Spinal cord (tissue), 10 donors: Measurements from ENCODE around the gene ASB12. TPM values are rescaled to one million over a fixed set of nuclear protein-coding genes. Genes with fewer than 3 reads are reported as not detected.

ENCODE experiments used
- DNase-seq, 6 donors: peaks; one replicate each; pipeline versions ENCODE4 v3.0.0 to v3.0.0-alpha.2; 2013 to 2015; ENCODE audit warnings: low spot score in 6 of 6, low read depth in 4 of 6
- H3K27ac ChIP-seq: one replicate; pipeline ENCODE4 v1.5.1; 2013; ENCODE audit warnings: low read depth, low read length, control low read depth
- H3K27me3 ChIP-seq: one replicate; pipeline ENCODE4 v1.6.1; 2013; ENCODE audit warnings: low read length; ENCODE audit not compliant: control insufficient read depth, insufficient read depth
- H3K36me3 ChIP-seq: one replicate; pipeline ENCODE4 v1.6.1; 2013; ENCODE audit warnings: low read length; ENCODE audit not compliant: control insufficient read depth, insufficient read depth
- H3K4me1 ChIP-seq: one replicate; pipeline ENCODE4 v1.6.1; 2013; ENCODE audit warnings: low read length; ENCODE audit not compliant: control insufficient read depth, insufficient read depth
- H3K4me3 ChIP-seq: one replicate; pipeline ENCODE4 v1.5.1; 2013; ENCODE audit warnings: low read depth, low read length, control low read depth
- H3K9me3 ChIP-seq: one replicate; pipeline ENCODE4 v1.6.1; 2013; ENCODE audit warnings: low read length; ENCODE audit not compliant: control insufficient read depth, insufficient read depth
- WGBS: methylation state at CpG from one replicate; pipeline ENCODE4 v1.1.5; 2013; ENCODE audit warnings: missing lambda C conversion rate; ENCODE audit not compliant: insufficient coverage; 5-methylcytosine and 5-hydroxymethylcytosine counted together
- polyA plus RNA-seq, 2 donors: library from polyadenylated mRNA; unstranded; fragments of 120-200 nt; gene quantifications; one replicate each; pipeline ENCODE4 v1.2.1, GENCODE V29; 2013; ENCODE audit not compliant: insufficient read length in 2 of 2
- total RNA-seq, 2 donors: library from RNA; depleted of rRNA in 1 of 2; stranded (reverse); fragments of 120-200 nt in 1 of 2; fragments of >200 nt in 1 of 2; gene quantifications; one replicate each; pipeline versions ENCODE4 v1.2.3 to v1.2.4, GENCODE V29; 2013 to 2014
- donor health status: healthy.

Gene ASB12
- total and polyA plus RNA-seq, 4 donors, result 0.22 to 1.2 (median 0.45) TPM

DNA sequence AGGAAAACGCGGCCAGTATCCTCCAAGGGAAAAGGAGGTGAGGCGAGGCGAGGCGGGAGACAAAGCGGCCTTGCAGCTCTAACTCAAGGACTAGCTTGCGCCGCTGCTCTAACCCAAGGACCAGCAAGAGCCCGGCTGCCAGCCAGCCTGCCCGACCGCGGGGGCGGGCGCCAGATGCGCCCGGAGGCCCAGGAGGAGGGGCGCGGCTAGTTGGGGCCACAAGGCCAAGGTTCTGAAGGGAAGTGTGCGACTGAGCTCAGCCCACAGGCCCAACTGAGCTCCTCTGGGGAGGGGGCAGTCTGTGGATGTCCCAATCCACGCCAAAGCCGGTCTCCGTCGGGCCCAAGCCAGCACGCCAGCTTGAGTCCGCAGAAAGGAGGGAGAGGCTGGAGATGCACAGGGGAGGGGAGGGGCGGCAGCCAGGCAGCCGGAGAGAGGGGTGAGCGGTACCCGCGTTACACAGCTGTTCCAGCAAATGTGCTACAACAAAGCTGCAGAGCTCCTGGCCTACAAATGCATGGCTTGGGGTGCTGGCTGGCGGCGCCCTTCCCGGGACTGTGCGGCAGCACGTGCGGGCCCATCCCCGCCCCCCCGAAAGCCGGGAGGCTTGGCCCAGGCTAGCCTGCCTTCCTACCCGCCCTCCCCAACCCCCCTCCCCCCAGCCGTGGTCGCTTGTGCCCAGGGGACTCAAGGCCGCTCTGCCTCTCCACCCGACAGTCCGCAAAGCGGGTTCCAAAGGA, 25.5 kb downstream of the ASB12 start:
- H3K4me1 ChIP-seq, result peaks cover 20% of the 10 kb centered on the region
- 16% methylated on average over 35 of the region's 46 CpGs for WGBS
- peak; percentile 2 to 67 (median 22) for DNase-seq

DNA sequence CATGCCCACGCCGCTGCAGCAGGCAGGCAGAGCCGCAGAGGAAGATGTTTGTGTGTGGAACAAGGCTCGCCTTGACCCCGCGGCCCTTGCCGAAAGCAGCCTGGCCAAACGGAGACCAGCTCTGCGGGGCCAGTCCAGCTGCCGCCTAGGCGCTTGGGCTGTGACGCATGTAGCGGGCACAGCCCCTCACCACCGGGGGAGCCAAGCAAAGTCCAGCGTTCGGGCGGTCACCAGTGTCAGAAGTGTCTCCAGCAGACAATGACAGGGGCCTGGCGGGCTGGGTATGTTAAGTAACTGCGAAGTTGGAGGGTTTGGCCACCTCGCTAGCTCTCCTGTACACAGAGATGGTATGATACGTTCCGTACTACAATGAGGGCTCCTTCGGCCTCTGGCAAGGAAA, 26.2 kb downstream of the ASB12 start:
- Histone ChIP-seq H3K9me3 (no peaks in the 10 kb centered on the region), H3K4me3 (peak overlapping the region; percentile 56), H3K36me3 (no peaks in the 10 kb centered on the region), H3K27me3 (no peaks in the 10 kb centered on the region), H3K4me1 (peaks cover 20% of the 10 kb centered on the region), H3K27ac (peak overlapping the region; percentile 82)
- DNase-seq, result peak in 4 of 6 donors; percentile 0 to 30 (median 10)
- 43% methylated on average over 23 of the region's 23 CpGs for WGBS

More for the DNA sequence above, 25.5 kb downstream of the ASB12 start:
- Histone ChIP-seq H3K9me3 (no peaks in the 10 kb centered on the region), H3K4me3 (peak overlapping the region; percentile 56), H3K27me3 (no peaks in the 10 kb centered on the region), H3K36me3 (no peaks in the 10 kb centered on the region), H3K27ac (peak overlapping the region; percentile 82)

DNA sequence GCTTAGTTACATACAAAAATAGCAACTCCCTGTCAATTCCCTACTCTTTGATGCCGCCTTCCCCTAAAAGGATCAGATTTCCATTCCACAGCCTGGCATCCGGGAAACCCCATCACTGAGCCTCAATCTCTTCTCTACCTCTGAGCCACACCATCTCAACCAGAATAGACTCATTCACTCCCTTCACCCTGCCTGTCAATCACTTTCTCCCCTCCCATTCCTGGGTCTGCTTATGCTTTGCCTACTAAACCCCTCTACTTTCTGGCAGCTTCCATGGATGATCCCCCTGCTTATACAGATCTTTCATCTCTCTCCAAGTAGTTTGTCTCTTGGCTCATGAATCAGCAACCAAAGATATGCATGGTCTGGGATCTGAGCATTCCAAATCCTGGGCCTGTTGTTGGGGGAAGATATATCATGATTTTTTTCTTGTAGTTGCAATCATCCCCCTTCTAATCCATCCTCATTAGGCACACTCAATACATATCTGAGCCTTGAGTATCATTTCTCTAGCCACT, 27.5 kb downstream of the ASB12 start:
- Histone ChIP-seq H3K36me3 (no peaks in the 10 kb centered on the region), H3K9me3 (no peaks in the 10 kb centered on the region), H3K27me3 (no peaks in the 10 kb centered on the region), H3K27ac (no peak overlapping the region), H3K4me1 (peaks cover 20% of the 10 kb centered on the region), H3K4me3 (no peak overlapping the region)
- WGBS, result 63% methylated on average over 2 of the region's 2 CpGs
- DNase-seq, result no peak

DNA sequence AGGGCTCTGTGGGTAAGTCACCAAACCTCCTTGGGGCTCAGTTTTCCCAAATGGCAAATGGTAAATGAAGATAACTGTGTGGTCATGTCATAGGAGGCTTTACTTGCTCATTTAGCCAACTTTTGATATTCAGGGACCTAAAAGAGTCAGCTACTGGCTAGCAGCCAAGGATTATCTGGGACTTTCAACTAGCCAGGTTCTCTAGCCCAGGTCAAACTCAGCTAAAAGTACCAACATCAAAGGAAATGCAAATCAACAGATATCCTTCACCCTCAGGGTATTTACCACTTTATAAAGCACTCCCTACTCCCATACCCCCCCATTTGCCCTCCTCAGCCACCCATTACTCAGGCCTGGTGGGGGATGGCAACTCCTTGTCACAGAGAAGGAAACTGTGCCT, 32.4 kb downstream of the ASB12 start:
- Histone ChIP-seq H3K4me3 (no peak overlapping the region), H3K4me1 (no peaks in the 10 kb centered on the region), H3K36me3 (no peaks in the 10 kb centered on the region), H3K27ac (no peak overlapping the region), H3K9me3 (no peaks in the 10 kb centered on the region), H3K27me3 (no peaks in the 10 kb centered on the region)
- DNase-seq, result no peak

DNA sequence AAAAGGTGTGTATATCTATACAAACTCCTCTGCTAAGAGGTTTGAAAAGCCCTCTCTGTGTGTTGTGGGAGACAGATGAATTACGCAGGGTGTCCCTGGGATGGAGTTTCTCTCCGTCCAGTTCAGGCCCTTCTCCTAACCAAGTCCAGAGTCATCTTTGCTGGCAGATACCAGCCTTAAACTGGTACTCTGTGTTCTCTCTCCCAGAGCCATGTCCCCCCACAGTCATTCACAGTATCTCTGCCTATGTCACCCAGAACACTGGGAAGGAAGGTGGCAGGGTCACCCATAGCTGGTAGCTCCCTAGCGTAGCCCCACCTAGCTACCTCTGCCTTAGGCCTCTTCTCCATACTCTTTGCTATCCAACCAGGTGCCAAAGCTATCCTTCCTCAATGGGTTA, 33.8 kb downstream of the ASB12 start:
- DNase-seq, result no peak
- H3K27ac ChIP-seq, result no peak overlapping the region
- H3K4me3 ChIP-seq, result no peak overlapping the region
- no peaks in the 10 kb centered on the region for H3K4me1 ChIP-seq
- H3K36me3 ChIP-seq, result peaks cover 11% of the 10 kb centered on the region
- H3K9me3 ChIP-seq, result no peaks in the 10 kb centered on the region
- no CpG with 5 or more reads among the region's 3 CpGs for WGBS
- H3K27me3 ChIP-seq, result no peaks in the 10 kb centered on the region

DNA sequence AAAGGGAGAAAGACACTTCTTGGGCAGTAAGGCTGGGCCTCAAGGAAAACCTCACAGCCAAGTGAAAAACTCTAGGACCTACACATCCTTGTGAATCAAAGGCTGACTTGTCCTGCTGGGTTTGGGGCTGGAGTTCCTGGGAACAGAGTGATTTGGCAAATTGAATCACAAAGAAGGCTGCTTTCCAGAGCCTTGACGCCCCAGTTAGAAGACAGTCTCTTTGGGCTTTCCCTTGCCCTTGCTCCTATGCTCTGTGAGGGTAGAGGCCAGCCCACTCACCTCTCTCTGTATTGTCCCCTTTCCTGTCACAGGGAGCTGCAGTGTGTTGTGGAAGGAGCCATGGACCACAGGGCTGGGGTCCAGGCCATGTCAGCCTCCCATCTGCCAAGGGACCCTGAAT, 34.5 kb downstream of the ASB12 start:
- H3K4me3 ChIP-seq, result no peak overlapping the region
- H3K36me3 ChIP-seq, result peaks cover 18% of the 10 kb centered on the region
- no peak overlapping the region for H3K27ac ChIP-seq
- no peak for DNase-seq
- H3K4me1 ChIP-seq, result no peaks in the 10 kb centered on the region
- H3K27me3 ChIP-seq, result no peaks in the 10 kb centered on the region
- WGBS, result no CpG with 5 or more reads among the region's 1 CpG
- no peaks in the 10 kb centered on the region for H3K9me3 ChIP-seq

DNA sequence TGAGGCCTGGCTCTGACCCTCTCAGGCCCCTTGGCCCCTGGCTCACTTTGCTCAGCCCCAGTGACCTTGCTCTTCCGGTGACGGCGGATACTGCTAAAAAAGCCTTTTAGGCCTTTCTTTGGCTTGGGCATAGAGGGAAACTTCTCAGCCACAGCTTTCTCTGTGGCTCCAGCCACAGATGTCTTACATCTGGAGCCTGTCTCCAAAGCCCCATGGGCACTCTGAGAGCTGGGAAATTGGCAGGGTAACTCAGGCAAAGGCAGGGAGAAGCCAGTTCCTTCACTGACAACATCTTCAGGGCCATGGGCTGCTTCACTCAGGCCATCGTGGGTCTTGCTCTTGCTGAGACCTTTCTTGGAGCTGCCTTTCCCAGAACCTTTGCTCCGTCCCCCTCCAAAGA, 37.7 kb downstream of the ASB12 start:
- peaks cover 29% of the 10 kb centered on the region for H3K36me3 ChIP-seq
- no peak overlapping the region for H3K4me3 ChIP-seq
- no peak for DNase-seq
- H3K4me1 ChIP-seq, result no peaks in the 10 kb centered on the region
- no peak overlapping the region for H3K27ac ChIP-seq
- WGBS, result 85% methylated on average over 5 of the region's 5 CpGs
- H3K27me3 ChIP-seq, result no peaks in the 10 kb centered on the region
- H3K9me3 ChIP-seq, result no peaks in the 10 kb centered on the region

DNA sequence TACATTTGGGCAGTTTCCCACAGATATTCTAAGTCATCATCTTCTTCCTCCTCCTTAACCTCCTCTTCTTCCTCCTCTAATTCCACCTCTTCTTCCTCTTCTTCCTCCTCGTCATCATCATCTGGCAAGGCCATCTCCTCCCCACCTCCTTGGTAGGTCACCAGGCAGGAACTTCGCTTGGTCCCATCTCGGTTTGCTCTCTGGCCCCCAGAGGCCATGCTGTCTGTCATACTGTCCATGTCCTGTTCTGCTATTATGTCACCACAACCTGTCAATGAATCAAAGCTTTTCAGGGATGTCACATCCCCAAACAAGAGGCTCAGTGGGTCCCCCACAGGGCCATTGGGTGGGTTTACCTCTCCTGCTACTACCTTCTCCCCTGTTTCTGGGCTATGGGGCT, 38.4 kb downstream of the ASB12 start:
- Histone ChIP-seq H3K4me3 (no peak overlapping the region), H3K36me3 (peaks cover 29% of the 10 kb centered on the region), H3K27ac (no peak overlapping the region), H3K27me3 (no peaks in the 10 kb centered on the region), H3K9me3 (no peaks in the 10 kb centered on the region), H3K4me1 (no peaks in the 10 kb centered on the region)
- DNase-seq, result no peak
- 79% methylated on average over 3 of the region's 3 CpGs for WGBS

DNA sequence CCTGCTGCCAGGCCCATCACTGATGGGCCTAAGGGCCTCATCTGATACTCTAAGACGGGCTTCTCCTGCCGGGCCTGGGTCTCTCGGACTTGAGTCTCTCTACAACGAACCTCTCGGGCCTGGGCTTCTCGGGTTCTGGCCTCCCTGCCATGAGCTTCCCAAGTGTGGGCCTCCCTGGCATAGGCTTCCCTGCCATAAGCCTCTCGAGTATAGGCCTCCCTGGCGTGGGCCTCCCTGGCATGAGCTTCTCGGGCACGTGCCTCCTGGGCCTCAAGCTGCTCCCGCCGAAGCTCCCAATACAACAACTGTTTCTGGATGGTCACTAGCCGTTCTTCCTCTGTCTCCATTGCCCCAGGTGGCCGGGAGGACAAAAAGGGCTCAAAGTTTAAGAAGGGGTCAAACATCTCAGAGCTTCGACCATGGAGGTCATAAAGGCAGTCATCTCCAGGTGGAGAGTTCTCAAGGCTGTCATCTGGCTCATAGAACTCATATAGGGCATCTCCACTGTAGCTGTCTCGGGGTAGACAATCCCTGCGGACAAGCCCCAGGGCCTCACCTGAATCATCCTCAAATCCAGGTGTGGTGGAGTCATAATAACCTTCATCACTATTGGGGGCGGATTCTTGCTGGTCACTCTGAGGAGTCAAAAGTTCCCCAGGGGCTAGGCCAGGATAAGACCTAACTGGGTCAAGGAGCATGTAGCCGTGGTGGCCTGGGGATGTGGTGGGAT, 39.0 kb downstream of the ASB12 start:
- H3K27me3 ChIP-seq, result no peaks in the 10 kb centered on the region
- H3K27ac ChIP-seq, result no peak overlapping the region
- no peak overlapping the region for H3K4me3 ChIP-seq
- 86% methylated on average over 17 of the region's 19 CpGs for WGBS
- H3K36me3 ChIP-seq, result peaks cover 29% of the 10 kb centered on the region
- no peaks in the 10 kb centered on the region for H3K4me1 ChIP-seq
- no peaks in the 10 kb centered on the region for H3K9me3 ChIP-seq
- DNase-seq, result no peak
